OCI-LY1 (cell line): ENCODE data around the gene CTBP2.

Source experiments
- EZH2 ChIP-seq: fragments of 200-600 bp; sonication (generic), shearing (Covaris generic); IDR thresholded peaks from 2 replicates; pipeline ENCODE4 v1.8.0; 2017; ENCODE audit warnings: borderline replicate concordance, mixed run types, mild to moderate bottlenecking, antibody characterized with exemption, low read length, moderate library complexity, mixed read lengths
- TF ChIP-seq, protein P1 (sequence below): fragments of 200-600 bp; sonication (generic), shearing (Covaris generic); IDR thresholded peaks from 2 replicates; pipeline ENCODE4 v1.5.1; 2017; ENCODE audit warnings: mild to moderate bottlenecking, antibody characterized with exemption, low read length, moderate library complexity, mixed read lengths

DNA sequence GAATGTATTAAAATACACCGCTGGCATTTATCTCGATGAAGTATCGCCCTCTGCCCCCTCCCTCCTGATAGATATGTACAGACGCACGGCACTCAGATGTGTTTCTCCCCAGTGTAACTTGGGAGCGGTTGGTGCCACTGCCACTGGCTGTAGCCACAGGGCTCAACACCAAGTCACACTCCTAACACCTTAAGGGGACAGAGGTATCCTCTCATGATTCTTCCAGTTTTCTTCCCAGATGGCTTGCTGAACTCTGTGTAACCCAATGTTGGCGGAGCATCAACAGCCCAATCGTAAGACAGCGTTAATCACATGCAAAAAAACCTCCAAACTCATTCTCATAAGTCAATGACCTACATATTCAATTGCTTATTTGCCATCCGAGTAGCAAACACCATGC, 35.5 kb downstream of the CTBP2 start:
- TF ChIP-seq, protein P1, sequence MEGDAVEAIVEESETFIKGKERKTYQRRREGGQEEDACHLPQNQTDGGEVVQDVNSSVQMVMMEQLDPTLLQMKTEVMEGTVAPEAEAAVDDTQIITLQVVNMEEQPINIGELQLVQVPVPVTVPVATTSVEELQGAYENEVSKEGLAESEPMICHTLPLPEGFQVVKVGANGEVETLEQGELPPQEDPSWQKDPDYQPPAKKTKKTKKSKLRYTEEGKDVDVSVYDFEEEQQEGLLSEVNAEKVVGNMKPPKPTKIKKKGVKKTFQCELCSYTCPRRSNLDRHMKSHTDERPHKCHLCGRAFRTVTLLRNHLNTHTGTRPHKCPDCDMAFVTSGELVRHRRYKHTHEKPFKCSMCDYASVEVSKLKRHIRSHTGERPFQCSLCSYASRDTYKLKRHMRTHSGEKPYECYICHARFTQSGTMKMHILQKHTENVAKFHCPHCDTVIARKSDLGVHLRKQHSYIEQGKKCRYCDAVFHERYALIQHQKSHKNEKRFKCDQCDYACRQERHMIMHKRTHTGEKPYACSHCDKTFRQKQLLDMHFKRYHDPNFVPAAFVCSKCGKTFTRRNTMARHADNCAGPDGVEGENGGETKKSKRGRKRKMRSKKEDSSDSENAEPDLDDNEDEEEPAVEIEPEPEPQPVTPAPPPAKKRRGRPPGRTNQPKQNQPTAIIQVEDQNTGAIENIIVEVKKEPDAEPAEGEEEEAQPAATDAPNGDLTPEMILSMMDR = no peak
- no peak for TF ChIP-seq EZH2
